Liver (tissue), 9 donors: ENCODE data around the gene ZNF813. TPM values are rescaled to one million over a fixed set of nuclear protein-coding genes. Genes with fewer than 3 reads are reported as not detected.
"Not testable (repeated sequence)": the region's sequence is repeated elsewhere in the genome, so short reads cannot be mapped to it uniquely, and the experiment has no call there.

ENCODE experiments used
- DNase-seq: peaks from one replicate; pipeline ENCODE4 v3.0.0-alpha.2; 2017; ENCODE audit warnings: low spot score
- H3K27ac ChIP-seq, 2 donors: one replicate each; pipeline ENCODE4 v1.7.0; 2013; ENCODE audit warnings: inconsistent platforms in 2 of 2, low read length in 2 of 2, control low read depth in 1 of 2, low read depth in 1 of 2, mild to moderate bottlenecking in 1 of 2
- H3K27me3 ChIP-seq, 4 donors: one replicate each; pipeline versions ENCODE4 v1.6.1 to v1.7.0; 2013; ENCODE audit warnings: low read length in 3 of 4, inconsistent platforms in 1 of 4, mild to moderate bottlenecking in 1 of 4, moderate library complexity in 1 of 4; ENCODE audit not compliant: control insufficient read depth in 4 of 4, insufficient read depth in 4 of 4
- H3K36me3 ChIP-seq, 4 donors: one replicate each; pipeline versions ENCODE4 v1.6.1 to v1.7.0; 2013; ENCODE audit warnings: low read length in 3 of 4, mild to moderate bottlenecking in 3 of 4, low read depth in 1 of 4, moderate library complexity in 1 of 4; ENCODE audit not compliant: control insufficient read depth in 4 of 4, insufficient read depth in 3 of 4
- H3K4me1 ChIP-seq, 4 donors: one replicate each; pipeline versions ENCODE4 v1.6.1 to v1.7.0; 2013; ENCODE audit warnings: low read length in 3 of 4, mild to moderate bottlenecking in 3 of 4, moderate library complexity in 1 of 4; ENCODE audit not compliant: control insufficient read depth in 4 of 4, insufficient read depth in 4 of 4
- H3K4me3 ChIP-seq, 3 donors: one replicate each; pipeline versions ENCODE4 v1.6.1 to v1.7.0; 2013; ENCODE audit warnings: low read length in 3 of 3, control low read depth in 1 of 3, low read depth in 1 of 3, mild to moderate bottlenecking in 1 of 3
- H3K9ac ChIP-seq, 2 donors: one replicate each; pipeline ENCODE4 v1.7.0; 2013; ENCODE audit warnings: low read length in 2 of 2, mild to moderate bottlenecking in 2 of 2, moderate library complexity in 2 of 2, control low read depth in 1 of 2, low read depth in 1 of 2
- H3K9me3 ChIP-seq, 4 donors: one replicate each; pipeline versions ENCODE4 v1.6.1 to v1.7.0; 2013; ENCODE audit warnings: low read length in 3 of 4; ENCODE audit not compliant: control insufficient read depth in 4 of 4
- CTCF ChIP-seq: fragments of 150-350 bp; IDR thresholded peaks from 2 replicates; pipeline ENCODE4 v1.5.1; 2017; ENCODE audit warnings: improper control_type of control experiment, low read depth, low read length; ENCODE audit not compliant: missing input control
- FOXA2 ChIP-seq: IDR thresholded peaks from 2 replicates; pipeline ENCODE4 v1.6.1; 2016; ENCODE audit warnings: antibody characterized with exemption
- GABPA ChIP-seq, 2 donors: IDR thresholded peaks in 1 of 2; conservative IDR thresholded peaks in 1 of 2; 2 replicates each; pipeline ENCODE4 v1.6.1; 2016; ENCODE audit warnings: antibody characterized with exemption in 2 of 2, mild to moderate bottlenecking in 1 of 2, moderate library complexity in 1 of 2
- HNF4G ChIP-seq: IDR thresholded peaks from 2 replicates; pipeline ENCODE4 v1.6.1; 2016; ENCODE audit warnings: antibody characterized with exemption
- JUND ChIP-seq, 2 donors: IDR thresholded peaks; 2 replicates each; pipeline ENCODE4 v1.6.1; 2016; ENCODE audit warnings: antibody characterized with exemption in 2 of 2
- MAX ChIP-seq: IDR thresholded peaks from 2 replicates; pipeline ENCODE4 v1.6.1; 2016; ENCODE audit warnings: antibody characterized with exemption
- NR2F2 ChIP-seq: IDR thresholded peaks from 2 replicates; pipeline ENCODE4 v1.6.1; 2016; ENCODE audit warnings: antibody characterized with exemption
- RXRA ChIP-seq, 2 donors: IDR thresholded peaks; 2 replicates each; pipeline ENCODE4 v1.6.1; 2017 to 2018; ENCODE audit warnings: antibody characterized with exemption in 2 of 2, mild to moderate bottlenecking in 1 of 2
- SP1 ChIP-seq: IDR thresholded peaks from 2 replicates; pipeline ENCODE4 v1.6.1; 2018; ENCODE audit warnings: antibody characterized with exemption, mild to moderate bottlenecking
- YY1 ChIP-seq: IDR thresholded peaks from 2 replicates; pipeline ENCODE4 v1.6.1; 2016; ENCODE audit warnings: antibody characterized with exemption, mild to moderate bottlenecking
- ZBTB33 ChIP-seq: IDR thresholded peaks from 2 replicates; pipeline ENCODE4 v1.6.1; 2016; ENCODE audit warnings: antibody characterized with exemption
- WGBS: extraction: QIAGEN DNeasy Blood & Tissue Kit; methylation state at CpG from one replicate; pipeline ENCODE4 v1.1.7; 2013; 5-methylcytosine and 5-hydroxymethylcytosine counted together
- polyA plus RNA-seq, 2 donors: library from polyadenylated mRNA; stranded (reverse) in 1 of 2; unstranded in 1 of 2; fragments of 200-250 nt in 1 of 2; fragments of >200 nt in 1 of 2; fragmentation: Nextera tagmentation in 1 of 2; extraction: Ambion mirVana in 1 of 2; gene quantifications; one replicate each; pipeline versions ENCODE4 v1.2.1 to v1.2.3, GENCODE V29; 2013 to 2015
- total RNA-seq, 2 donors: library from RNA; depleted of rRNA; stranded (reverse); fragments of >200 nt; gene quantifications; one replicate each; pipeline ENCODE4 v1.2.3, GENCODE V29; 2014
- TF ChIP-seq, protein P1 (sequence below): IDR thresholded peaks from 2 replicates; pipeline ENCODE4 v1.6.1; 2016; ENCODE audit warnings: antibody characterized with exemption
- donor health status: healthy.
- donor health status: healthy.
- donor health status: healthy.
- donor health status: healthy.
- donor health status: healthy.

The ZNF813 gene
- total and polyA plus RNA-seq, 4 donors: 0.35 to 4.1 (median 1.2) TPM

DNA sequence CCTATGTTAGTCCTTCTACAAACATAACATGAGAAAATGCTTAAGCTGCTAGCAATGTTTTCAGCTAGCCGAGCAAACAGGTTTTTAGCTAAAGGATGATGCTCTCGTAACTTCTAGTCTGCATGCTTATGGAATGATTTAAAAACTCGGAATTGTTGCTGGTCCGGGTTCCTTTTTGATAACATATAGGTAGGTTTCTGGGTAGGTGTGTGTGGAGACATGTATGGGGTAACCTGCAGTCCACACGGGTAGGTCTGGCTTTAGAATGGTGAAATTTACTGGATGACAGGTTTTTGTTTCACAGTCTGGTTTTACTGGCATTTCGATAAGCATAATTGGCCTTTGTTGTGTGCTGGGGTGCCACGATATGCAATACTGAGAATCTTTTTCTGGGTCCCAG is 4.4 kb downstream of the ZNF813 start:
- Histone ChIP-seq H3K9me3 (peaks cover 0 to 7% (median 5%) of the 10 kb centered on the region in 4 donors), H3K36me3 (peaks cover 0 to 6% (median 0%) of the 10 kb centered on the region in 4 donors)
- WGBS: 96% methylated on average over 7 of the region's 7 CpGs

GRCh38 chr19:53474832-53475231 is 7.3 kb downstream of the ZNF813 start:
- H3K4me3 ChIP-seq, H3K9ac ChIP-seq, H3K27ac ChIP-seq, H3K36me3 ChIP-seq, DNase-seq, H3K4me1 ChIP-seq, H3K27me3 ChIP-seq: not testable (repeated sequence)
- 74% methylated on average over 1 of the region's 1 CpG for WGBS
- peaks cover 0 to 14% (median 9%) of the 10 kb centered on the region in 4 donors for H3K9me3 ChIP-seq

More for the DNA sequence above, 4.4 kb downstream of the ZNF813 start:
- no peaks in the 10 kb centered on the region for H3K27me3 ChIP-seq
- H3K4me3 ChIP-seq: no peak overlapping the region
- H3K27ac ChIP-seq: no peak overlapping the region
- TF ChIP-seq RXRA (IDR thresholded peaks at IDR 0.05): no peak
- TF ChIP-seq, protein P1, sequence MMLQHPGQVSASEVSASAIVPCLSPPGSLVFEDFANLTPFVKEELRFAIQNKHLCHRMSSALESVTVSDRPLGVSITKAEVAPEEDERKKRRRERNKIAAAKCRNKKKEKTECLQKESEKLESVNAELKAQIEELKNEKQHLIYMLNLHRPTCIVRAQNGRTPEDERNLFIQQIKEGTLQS: no peak
- TF ChIP-seq MAX: no peak
- TF ChIP-seq FOXA2: no peak
- no peak for DNase-seq
- H3K4me1 ChIP-seq: no peaks in the 10 kb centered on the region
- H3K9ac ChIP-seq: no peak overlapping the region

DNA sequence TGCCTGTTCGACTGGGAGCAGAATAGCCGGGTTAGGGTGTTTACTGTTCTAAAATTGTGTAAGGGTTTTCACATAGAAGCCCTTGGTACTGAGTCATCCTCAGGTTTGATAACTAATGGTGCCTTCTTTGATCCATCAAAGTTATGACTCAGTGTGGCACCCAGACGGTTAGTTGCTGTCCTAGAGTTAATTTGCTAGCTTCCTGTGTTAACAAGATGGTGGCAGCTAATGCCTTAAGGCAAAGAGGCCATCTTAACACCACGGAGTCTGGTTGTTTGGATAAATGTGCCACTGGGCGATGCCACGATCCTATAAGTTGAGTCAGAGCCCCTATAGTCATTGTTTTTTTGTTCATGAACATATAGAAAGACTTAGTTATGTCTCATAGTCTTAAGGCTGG is 7.9 kb downstream of the ZNF813 start:
- H3K27ac ChIP-seq, H3K27me3 ChIP-seq, H3K36me3 ChIP-seq, H3K9ac ChIP-seq, H3K4me1 ChIP-seq, H3K4me3 ChIP-seq, DNase-seq: not testable (repeated sequence)
- WGBS: 86% methylated on average over 6 of the region's 6 CpGs
- H3K9me3 ChIP-seq: peaks cover 0 to 14% (median 9%) of the 10 kb centered on the region in 4 donors

- 97% methylated on average over 2 of the region's 2 CpGs for WGBS
- not testable (repeated sequence) for DNase-seq, H3K27ac ChIP-seq, H3K4me1 ChIP-seq, H3K27me3 ChIP-seq, H3K4me3 ChIP-seq, H3K36me3 ChIP-seq, H3K9ac ChIP-seq
- peaks cover 0 to 13% (median 7%) of the 10 kb centered on the region in 4 donors for H3K9me3 ChIP-seq
Observed at GRCh38 chr19:53483751-53484150, 16.2 kb downstream of the ZNF813 start.

DNA sequence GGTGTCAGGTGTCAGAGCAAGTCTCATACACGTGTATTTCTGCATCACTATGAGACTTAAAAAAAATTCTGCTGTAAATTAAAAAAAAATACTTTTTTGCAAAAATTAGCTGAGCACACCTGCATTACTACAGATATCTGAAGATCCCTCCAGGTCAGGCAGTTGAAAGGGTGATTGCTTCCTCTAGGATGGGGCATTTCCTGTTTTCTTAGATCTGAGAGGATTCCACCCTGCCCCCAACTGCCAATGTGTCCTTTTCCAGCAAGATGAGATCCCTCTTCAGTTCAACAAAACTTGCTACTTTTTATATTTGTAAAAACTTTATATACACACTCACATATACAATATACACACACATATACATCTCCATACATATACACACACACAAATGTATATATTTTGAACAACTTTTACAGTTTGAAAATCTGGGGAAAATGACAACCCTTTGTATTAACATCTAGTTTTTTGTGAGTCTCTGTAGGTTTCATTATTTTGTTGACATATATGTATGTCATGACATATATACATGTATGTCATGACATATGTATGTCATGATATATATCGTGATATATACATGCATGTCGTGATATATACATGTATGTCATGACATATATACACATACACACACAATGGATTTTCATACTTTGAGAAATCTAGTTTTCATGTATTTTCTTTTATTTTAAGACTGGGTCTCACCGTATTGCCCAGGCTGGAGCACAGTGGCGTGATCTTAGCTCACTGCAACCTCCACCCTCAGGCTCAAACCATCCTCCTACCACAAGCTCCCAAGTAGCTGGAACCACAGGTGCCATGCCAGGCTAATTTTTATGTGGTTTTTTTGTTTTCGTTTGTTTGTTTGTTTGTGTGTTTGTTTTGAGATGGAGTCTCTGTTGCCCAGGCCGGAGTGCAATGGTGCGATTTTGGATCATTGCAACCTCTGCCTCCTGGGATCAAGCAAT is 17.8 kb downstream of the ZNF813 start:
- no peak overlapping the region for H3K4me3 ChIP-seq
- no peaks in the 10 kb centered on the region for H3K27me3 ChIP-seq
- peaks cover 0 to 8% (median 3%) of the 10 kb centered on the region in 4 donors for H3K36me3 ChIP-seq
- no peaks in the 10 kb centered on the region for H3K4me1 ChIP-seq
- TF ChIP-seq ZBTB33 (no peak), NR2F2 (no peak), SP1 (no peak), CTCF (no peak), HNF4G (no peak), JUND (IDR thresholded peaks at IDR 0.05) (no peak), YY1 (no peak), GABPA (IDR thresholded peaks at IDR 0.05 in 1 of 2, conservative IDR thresholded peaks at IDR 0.05 in 1 of 2) (no peak)
- no peak for DNase-seq
- 77% methylated on average over 8 of the region's 8 CpGs for WGBS
- H3K9ac ChIP-seq: no peak overlapping the region
- H3K9me3 ChIP-seq: peaks cover 0 to 19% (median 7%) of the 10 kb centered on the region in 4 donors
- no peak overlapping the region for H3K27ac ChIP-seq
